Putamen (tissue), 1 donor: Measurements from ENCODE around the gene CARD10.
"Not testable (repeated sequence)": the region's sequence is repeated elsewhere in the genome, so short reads cannot be mapped to it uniquely, and the experiment has no call there.

ENCODE experiments used
- DNase-seq: peaks from one replicate; pipeline ENCODE4 v3.0.0-alpha.2; 2016; ENCODE audit warnings: low spot score

Gene CARD10

GRCh38 chr22:37485395-37486223, 33.6 kb downstream of the CARD10 start:
- no peak for DNase-seq

GRCh38 chr22:37484480-37485394, 34.5 kb downstream of the CARD10 start:
- peak; percentile 21 for DNase-seq

- DNase-seq, result no peak
Observed at GRCh38 chr22:37483050-37483449, 36.2 kb downstream of the CARD10 start.

GRCh38 chr22:37482244-37482643, 37.0 kb downstream of the CARD10 start:
- DNase-seq, result no peak

GRCh38 chr22:37481347-37481907, 37.8 kb downstream of the CARD10 start:
- no peak for DNase-seq

- DNase-seq, result no peak
Observed at GRCh38 chr22:37480387-37481346, 38.5 kb downstream of the CARD10 start.

GRCh38 chr22:37479196-37479595, 40.0 kb downstream of the CARD10 start:
- DNase-seq, result no peak

- DNase-seq, result no peak
Observed at GRCh38 chr22:37476389-37477329, 42.6 kb downstream of the CARD10 start.

- DNase-seq, result no peak
Observed at GRCh38 chr22:37474447-37475090, 44.6 kb downstream of the CARD10 start.

GRCh38 chr22:37473437-37473946, 45.7 kb downstream of the CARD10 start:
- no peak for DNase-seq

- no peak for DNase-seq
Observed at GRCh38 chr22:37472418-37473006, 46.7 kb downstream of the CARD10 start.

GRCh38 chr22:37471727-37472417, 47.3 kb downstream of the CARD10 start:
- no peak for DNase-seq

GRCh38 chr22:37470087-37470445, 49.1 kb downstream of the CARD10 start:
- DNase-seq, result no peak

GRCh38 chr22:37469416-37470086, 49.7 kb downstream of the CARD10 start:
- no peak for DNase-seq

GRCh38 chr22:37468201-37468695, 51.0 kb downstream of the CARD10 start:
- not testable (repeated sequence) for DNase-seq

- no peak for DNase-seq
Observed at GRCh38 chr22:37467391-37467955, 51.7 kb downstream of the CARD10 start.

GRCh38 chr22:37464181-37464580, 55.0 kb downstream of the CARD10 start:
- no peak for DNase-seq
